ENCODE data around the gene TASP1.

DNA sequence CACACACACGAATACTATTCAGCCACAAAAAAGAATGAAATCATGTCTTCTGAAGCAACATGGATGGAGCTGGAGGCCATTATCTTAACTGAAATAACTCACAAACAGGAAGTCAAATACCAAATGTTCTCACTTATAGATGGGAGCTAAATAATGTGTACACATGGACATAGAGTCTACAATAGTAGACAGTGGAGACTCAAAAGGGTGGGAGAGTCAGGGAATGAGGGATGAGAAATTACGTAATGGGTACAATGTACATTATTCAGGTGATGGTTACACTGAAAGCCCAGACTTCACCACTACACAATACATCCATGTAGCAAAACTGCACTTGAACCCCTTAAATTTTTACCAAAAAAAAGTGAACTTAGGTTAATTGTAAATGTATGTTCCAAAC lies 160.4 kb downstream of the TASP1 start:
- TF ChIP-seq L3MBTL2 (conservative IDR thresholded peaks at IDR 0.05) (no peak), TARDBP (IDR thresholded peaks at IDR 0.05) (no peak), SP1 (IDR thresholded peaks at IDR 0.05) (no peak)

All from HEK293T (cell line).